SK-N-SH (cell line): ENCODE results near the gene XRCC6. TPM values are rescaled to one million over a fixed set of nuclear protein-coding genes. Genes with fewer than 3 reads are reported as not detected.

Experiments used
- CTCF ChIA-PET: fragments of 300-600, 350-600 bp; formaldehyde crosslinking; extraction: SDS; loops from one replicate; lab custom pipeline; 2021; lab: Yijun Ruan, JAX
- POLR2A ChIA-PET: fragments of 350-600 bp; sonication (Branson Sonifier 250); formaldehyde crosslinking; extraction: SDS; loops from one replicate; lab custom pipeline; 2020; ENCODE audit warnings: antibody characterized with exemption, inconsistent platforms; lab: Yijun Ruan, JAX
- DNase-seq: peaks from one replicate; pipeline ENCODE4 v3.0.0; 2012
- H2AFZ ChIP-seq: fragments of 200-600 bp; sonication (generic); 2 replicates; pipeline ENCODE4 v1.8.1; 2016; ENCODE audit warnings: antibody characterized with exemption, mild to moderate bottlenecking, low read depth
- H3F3A ChIP-seq: fragments of 200-600 bp; sonication (generic); replicated peaks from 2 replicates; pipeline ENCODE3; 2016; ENCODE audit warnings: antibody characterized with exemption, mild to moderate bottlenecking; ENCODE audit not compliant: insufficient read depth
- H3K27ac ChIP-seq, 2 experiments: fragments of 200-500 bp in 1 of 2; fragments of 200-600 bp in 1 of 2; sonication (Bioruptor generic) in 1 of 2; sonication (generic), shearing (Covaris generic) in 1 of 2; 2 replicates each; pipeline versions ENCODE4 v1.5.1 to v1.6.1; 2014 to 2016; ENCODE audit warnings: low read depth in 2 of 2, inconsistent platforms in 1 of 2, low read length in 1 of 2, mild to moderate bottlenecking in 1 of 2, mixed read lengths in 1 of 2
- H3K27me3 ChIP-seq: fragments of 200-600 bp; sonication (generic), shearing (Covaris generic); 2 replicates; pipeline ENCODE4 v1.6.1; 2016; ENCODE audit warnings: mixed run types; ENCODE audit not compliant: insufficient read depth
- H3K36me3 ChIP-seq, 2 experiments: fragments of 200-500 bp in 1 of 2; fragments of 200-600 bp in 1 of 2; sonication (Bioruptor generic) in 1 of 2; sonication (generic) in 1 of 2; replicated peaks in 1 of 2; 2 replicates each; pipeline versions ENCODE3 to v1.5.1; 2014 to 2016; ENCODE audit warnings: low read length in 1 of 2, mild to moderate bottlenecking in 1 of 2; ENCODE audit not compliant: insufficient read depth in 2 of 2, control insufficient read depth in 1 of 2
- H3K4me1 ChIP-seq, 2 experiments: fragments of 200-500 bp in 1 of 2; fragments of 200-600 bp in 1 of 2; sonication (Bioruptor generic) in 1 of 2; sonication (generic), shearing (Covaris generic) in 1 of 2; 2 replicates each; pipeline versions ENCODE4 v1.5.1 to v1.6.1; 2014 to 2016; ENCODE audit warnings: low read depth in 1 of 2, low read length in 1 of 2, mixed run types in 1 of 2; ENCODE audit not compliant: insufficient read depth in 2 of 2, control insufficient read depth in 1 of 2
- H3K4me2 ChIP-seq: fragments of 200-600 bp; sonication (generic), shearing (Covaris generic); 2 replicates; pipeline ENCODE4 v1.6.1; 2017; ENCODE audit warnings: mixed run types
- H3K4me3 ChIP-seq, 2 experiments: fragments of 200-500 bp in 1 of 2; fragments of 200-600 bp in 1 of 2; sonication (Bioruptor generic) in 1 of 2; sonication (generic), shearing (Covaris generic) in 1 of 2; 2 replicates each; pipeline versions ENCODE4 v1.5.1 to v1.8.1; 2014 to 2016; ENCODE audit warnings: low read depth in 2 of 2, inconsistent platforms in 1 of 2, low read length in 1 of 2, mild to moderate bottlenecking in 1 of 2, mixed read lengths in 1 of 2, moderate library complexity in 1 of 2
- H3K79me2 ChIP-seq: fragments of 200-600 bp; sonication (generic); 2 replicates; pipeline ENCODE4 v1.8.1; 2017; ENCODE audit warnings: mild to moderate bottlenecking; ENCODE audit not compliant: insufficient read depth
- H3K9ac ChIP-seq: fragments of 200-600 bp; sonication (generic); 2 replicates; pipeline ENCODE4 v1.6.1; 2017; ENCODE audit warnings: mixed run types
- H3K9me2 ChIP-seq: fragments of 200-600 bp; sonication (generic); 2 replicates; pipeline ENCODE4 v1.6.1; 2017; ENCODE audit warnings: mixed run types
- H3K9me3 ChIP-seq: fragments of 200-600 bp; sonication (generic); 2 replicates; pipeline ENCODE4 v1.6.1; 2017; ENCODE audit warnings: mixed run types, mild to moderate bottlenecking, moderate library complexity
- H4K20me1 ChIP-seq: fragments of 200-600 bp; sonication (generic); 2 replicates; pipeline ENCODE4 v1.6.1; 2017; ENCODE audit warnings: mild to moderate bottlenecking, mixed run types; ENCODE audit not compliant: insufficient read depth
- CHD2 ChIP-seq: fragments of 150-350 bp; IDR thresholded peaks from 2 replicates; pipeline ENCODE4 v1.6.1; 2018; ENCODE audit warnings: low read length; ENCODE audit not compliant: partially characterized antibody
- ELF1 ChIP-seq: IDR thresholded peaks from 2 replicates; pipeline ENCODE4 v1.4.0; 2012
- EP300 ChIP-seq, 2 experiments: IDR thresholded peaks; 2 replicates each; pipeline versions ENCODE4 v1.4.0 to v1.6.1; 2012; ENCODE audit warnings: borderline replicate concordance in 1 of 2, low read depth in 1 of 2, low read length in 1 of 2
- FOSL2 ChIP-seq: IDR thresholded peaks from 2 replicates; pipeline ENCODE4 v1.4.0; 2012; ENCODE audit warnings: low read depth, mild to moderate bottlenecking, moderate library complexity, borderline replicate concordance
- GATA2 ChIP-seq: sonication (generic); formaldehyde crosslinking; IDR thresholded peaks from 2 replicates; pipeline ENCODE4 v1.5.0; 2020; ENCODE audit warnings: mild to moderate bottlenecking, missing genetic modification reagents
- IRF3 ChIP-seq: fragments of 150-350 bp; IDR thresholded peaks from 2 replicates; pipeline ENCODE4 v1.6.1; 2016; ENCODE audit warnings: mild to moderate bottlenecking, low read depth, low read length
- REST ChIP-seq: IDR thresholded peaks from 2 replicates; pipeline ENCODE4 v1.6.1; 2012; ENCODE audit warnings: mild to moderate bottlenecking, low read depth, low read length, moderate library complexity
- RFX5 ChIP-seq: IDR thresholded peaks from 2 replicates; pipeline ENCODE4 v1.6.1; 2012; ENCODE audit warnings: mild to moderate bottlenecking, improper control_type of control experiment, low read length
- SIN3A ChIP-seq: IDR thresholded peaks from 2 replicates; pipeline ENCODE4 v1.6.1; 2012; ENCODE audit warnings: low read depth, mild to moderate bottlenecking, low read length, moderate library complexity, borderline replicate concordance
- TAF1 ChIP-seq: IDR thresholded peaks from 2 replicates; pipeline ENCODE4 v1.6.1; 2012; ENCODE audit warnings: low read depth, mild to moderate bottlenecking, low read length, moderate library complexity, borderline replicate concordance
- WGBS: methylation state at CpG from one replicate; pipeline ENCODE4 v1.1.6; 2017; ENCODE audit warnings: low lambda C conversion rate; 5-methylcytosine and 5-hydroxymethylcytosine counted together
- polyA plus RNA-seq, 3 experiments: library from polyadenylated mRNA; depleted of rRNA; stranded (reverse); fragments of >200 nt; gene quantifications; 2 replicates each; pipeline ENCODE4 v1.2.3, GENCODE V29; 2012

XRCC6 gene
- polyA plus RNA-seq, 1 of the 3 experiments (the other 2 are of a cell fraction) = 78.1 TPM

- TF ChIP-seq REST (no peak), TAF1 (no peak), SIN3A (no peak), CHD2 (no peak), FOSL2 (no peak), IRF3 (no peak)
Observed at GRCh38 chr22:41674846-41675340, 53.8 kb downstream of the XRCC6 start (continued).

GRCh38 chr22:41676134-41676533 is 55.0 kb downstream of the XRCC6 start:
- no peaks in the 10 kb centered on the region for H3K9me3 ChIP-seq
- no peaks in the 10 kb centered on the region for H3K9me2 ChIP-seq
- ChIA-PET POLR2A (no interaction called here), CTCF (interaction anchor here (1.5 kb wide), 1 partner anchor 9 kb away, joined by 5 read pairs; no protein-coding TSS in a partner anchor)
- WGBS = 97% methylated on average over 4 of the region's 4 CpGs
- DNase-seq = no peak
- H3K4me3 ChIP-seq = no peak overlapping the region
- no peak overlapping the region for H2AFZ ChIP-seq
- no peak overlapping the region for H3K27ac ChIP-seq
- no peak overlapping the region for H3K4me2 ChIP-seq
- no peak overlapping the region for H3K9ac ChIP-seq
- peaks cover 33% of the 10 kb centered on the region for H3K79me2 ChIP-seq
- TF ChIP-seq ELF1 (no peak), GATA2 (CRISPR knock-in tag) (no peak), EP300 (IDR thresholded peaks at IDR 0.05; ENCODE audit: borderline replicate concordance in 1 of 2, low read depth in 1 of 2, low read length in 1 of 2) (no peak), RFX5 (no peak)
- H3K27me3 ChIP-seq = no peaks in the 10 kb centered on the region
- H3K4me1 ChIP-seq = no peaks in the 10 kb centered on the region; a peak in 1 of 4 replicates
- H3F3A ChIP-seq = no peaks in the 10 kb centered on the region
- no peaks in the 10 kb centered on the region for H4K20me1 ChIP-seq
- H3K36me3 ChIP-seq = peaks cover 18 to 19% of the 10 kb centered on the region in 2 experiments
